ENCODE data around the gene SMIM36. TPM values are rescaled to one million over a fixed set of nuclear protein-coding genes. Genes with fewer than 3 reads are reported as not detected.

Gene SMIM36
- polyA plus RNA-seq, 3 donors = not detected

GRCh38 chr17:55410722-55411462 is 100.4 kb downstream of the SMIM36 start:
- H3K79me2 ChIP-seq (ENCODE audit: insufficient read depth, low read length) = peaks cover 12% of the 10 kb centered on the region

More at GRCh38 chr17:55410722-55411462, 100.4 kb downstream of the SMIM36 start:
- no peak overlapping the region for H3K4me3 Mint-ChIP-seq
- H3K27me3 Mint-ChIP-seq (ENCODE audit: low read depth in 3 of 3) = no peaks in the 10 kb centered on the region
- no peaks in the 10 kb centered on the region for H4K20me1 ChIP-seq (ENCODE audit: insufficient read depth, low read length)
- no peak for TF ChIP-seq CTCF (IDR thresholded peaks at IDR 0.05)
- H3K4me3 ChIP-seq (replicated peaks in 1 of 3; ENCODE audit: low read depth in 2 of 3, low read length in 3 of 3) = no peak overlapping the region
- intact Hi-C loops (cut with micrococcal nuclease) = no loop called here
- H2AFZ ChIP-seq (ENCODE audit: insufficient read depth, low read depth, low read length, poor library complexity, severe bottlenecking) = no peak overlapping the region
- peaks cover 7% of the 10 kb centered on the region for H3K4me1 Mint-ChIP-seq
- no peak for DNase-seq
- H3K9me3 ChIP-seq (replicated peaks in 1 of 2; ENCODE audit: control insufficient read depth in 1 of 2, insufficient read depth in 1 of 2, low read length in 2 of 2) = no peaks in the 10 kb centered on the region
- no peaks in the 10 kb centered on the region for H3K9me3 Mint-ChIP-seq
- H3K9ac ChIP-seq (ENCODE audit: insufficient read depth, low read length, poor library complexity, severe bottlenecking) = no peak overlapping the region
- H3K27me3 ChIP-seq (ENCODE audit: control insufficient read depth in 2 of 2, insufficient read depth in 2 of 2, low read length in 2 of 2) = no peaks in the 10 kb centered on the region
- H3K36me3 Mint-ChIP-seq = peaks cover 64 to 71% of the 10 kb centered on the region in 2 donors
- H3K36me3 ChIP-seq (replicated peaks in 1 of 2; ENCODE audit: control insufficient read depth in 1 of 2, insufficient read depth in 2 of 2, low read length in 2 of 2) = peaks cover 35 to 79% of the 10 kb centered on the region in 2 donors
- WGBS (ENCODE audit: insufficient coverage) = no CpG with 5 or more reads among the region's 5 CpGs
- H3K27ac ChIP-seq (ENCODE audit: low read depth in 1 of 2, low read length in 2 of 2) = no peak overlapping the region
- H3K4me2 ChIP-seq (replicated peaks; ENCODE audit: extremely low read depth, low read length, poor library complexity, severe bottlenecking) = no peak overlapping the region
- H3K27ac Mint-ChIP-seq = peak overlapping the region in 1 of 7 donors; percentile 15
- H3K4me1 ChIP-seq (ENCODE audit: control insufficient read depth in 1 of 2, insufficient read depth in 2 of 2, low read length in 2 of 2) = no peaks in the 10 kb centered on the region
